ENCODE data around the gene NEK4. TPM values are rescaled to one million over a fixed set of nuclear protein-coding genes. Genes with fewer than 3 reads are reported as not detected.

NEK4 gene
- total and polyA plus RNA-seq, 2 of the 13 experiments (the other 11 are each of a cell fraction or from before 2014, with no cell fraction given): 16.5 to 38.0 TPM

DNA sequence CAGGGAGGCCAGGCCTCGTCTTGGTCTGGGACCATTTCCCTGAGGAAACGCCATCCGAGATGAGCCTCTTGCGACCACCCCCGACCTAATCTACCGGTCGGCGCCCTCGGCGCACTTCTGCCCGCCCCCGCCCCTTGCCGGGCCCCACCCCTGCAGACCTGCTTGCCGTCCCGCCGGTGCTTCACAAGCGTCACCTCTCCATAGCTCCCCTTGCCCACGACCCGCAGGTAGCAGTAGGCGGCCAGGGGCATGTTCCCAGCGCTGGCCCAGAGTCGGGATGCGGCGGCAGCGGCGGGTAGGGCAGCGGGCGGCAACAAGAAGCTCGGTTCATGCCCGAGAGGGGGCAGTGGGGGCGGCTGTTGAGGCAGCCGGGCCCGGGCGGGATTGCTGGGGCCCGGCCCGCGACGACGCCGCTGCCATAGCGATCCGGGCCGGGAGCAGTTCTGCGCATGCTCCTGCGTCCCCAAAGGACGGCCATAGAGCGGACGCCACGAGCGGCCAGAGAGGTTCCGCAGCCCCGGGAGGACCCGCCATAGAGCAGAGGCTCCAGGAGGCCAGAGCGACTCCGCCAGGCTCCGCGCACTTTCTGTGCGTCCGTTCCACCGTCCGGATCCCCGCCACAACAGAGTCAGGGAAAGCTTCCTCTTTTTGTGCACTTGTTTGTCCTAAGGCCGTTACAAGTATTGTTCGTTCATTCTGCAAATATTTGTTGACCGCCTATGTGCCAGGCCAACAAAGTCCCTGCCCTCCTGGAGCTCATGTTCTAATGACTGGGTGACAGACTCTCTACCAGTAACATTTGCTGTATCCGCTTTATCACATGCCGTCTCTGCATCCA is at the start of gene NEK4 (continued):
- TF ChIP-seq CREB1 (IDR thresholded peaks at IDR 0.05) (no peak), CREB1 (CRISPR knock-in tag; IDR thresholded peaks at IDR 0.05) (peak; percentile 60; the same call in 1 of the 2 replicates), ZNF572 (CRISPR knock-in tag; IDR thresholded peaks at IDR 0.05) (no peak), TEAD3 (CRISPR knock-in tag; optimal IDR thresholded peaks at IDR 0.05; ENCODE audit: borderline replicate concordance) (no peak), ZSCAN29 (CRISPR knock-in tag; conservative IDR thresholded peaks at IDR 0.05) (no peak), RARG (CRISPR knock-in tag; IDR thresholded peaks at IDR 0.05; ENCODE audit: low read depth) (no peak), SNAPC5 (CRISPR knock-in tag; IDR thresholded peaks at IDR 0.05; ENCODE audit: borderline replicate concordance) (no peak), NFYB (CRISPR knock-in tag; IDR thresholded peaks at IDR 0.05) (no peak), RNF2 (conservative IDR thresholded peaks at IDR 0.05; ENCODE audit: low read depth) (no peak), ZNF775 (CRISPR knock-in tag; IDR thresholded peaks at IDR 0.05; ENCODE audit: borderline replicate concordance) (no peak), SNAPC4 (CRISPR knock-in tag; IDR thresholded peaks at IDR 0.05) (no peak), NFRKB (IDR thresholded peaks at IDR 0.05) (no peak), CBX5 (CRISPR knock-in tag; IDR thresholded peaks at IDR 0.05; ENCODE audit: borderline replicate concordance) (peak; percentile 57; the same call in 1 of the 2 replicates), ZNF672 (CRISPR knock-in tag; IDR thresholded peaks at IDR 0.05) (no peak), FOXO1 (CRISPR knock-in tag; IDR thresholded peaks at IDR 0.05) (peak; percentile 66), PAXIP1 (CRISPR knock-in tag; conservative IDR thresholded peaks at IDR 0.05) (peak; percentile 66), GFI1 (CRISPR knock-in tag; IDR thresholded peaks at IDR 0.05; ENCODE audit: borderline replicate concordance) (no peak; the same call in 1 of the 2 replicates), ZNF7 (CRISPR knock-in tag; IDR thresholded peaks at IDR 0.05) (no peak), FOSL2 (CRISPR knock-in tag; IDR thresholded peaks at IDR 0.05) (no peak; the same call in 1 of the 2 replicates), TFDP1 (CRISPR knock-in tag; IDR thresholded peaks at IDR 0.05; ENCODE audit: borderline replicate concordance) (peak; percentile 60; the same call in 1 of the 2 replicates), SCMH1 (CRISPR knock-in tag; IDR thresholded peaks at IDR 0.05; ENCODE audit: borderline replicate concordance) (no peak), RFXANK (CRISPR knock-in tag; IDR thresholded peaks at IDR 0.05) (no peak)

Measured in HepG2 (cell line).